ENCODE results near the gene OR10H1.

- TF ChIP-seq CTCF (conservative IDR thresholded peaks at IDR 0.05; ENCODE audit: low read length) (no peak), EZH2phosphoT487 (IDR thresholded peaks at IDR 0.05; ENCODE audit: borderline replicate concordance, low read depth, low read length) (no peak)
Observed at GRCh38 chr19:15758379-15758778, 57.1 kb downstream of the OR10H1 start.
